Gastrocnemius medialis (tissue), 4 donors: ENCODE results near the gene PABPN1L.
"Not testable (repeated sequence)": the region's sequence is repeated elsewhere in the genome, so short reads cannot be mapped to it uniquely, and the experiment has no call there.

Source experiments
- POLR2A ChIP-seq, 2 donors: fragments of 450-650 bp; IDR thresholded peaks; one replicate each; pipeline ENCODE4 v1.6.1; 2017; ENCODE audit warnings: antibody characterized with exemption in 2 of 2, mild to moderate bottlenecking in 2 of 2, moderate library complexity in 2 of 2
- TF ChIP-seq, protein P1 (sequence below), 5 experiments: fragments of 450-650 bp in 3 of 5; fragments of 200-600 bp in 2 of 5; sonication (generic) in 2 of 5; IDR thresholded peaks in 4 of 5; conservative IDR thresholded peaks in 1 of 5; 1 replicate in 4 of 5; 2 replicates in 1 of 5; pipeline ENCODE4 v1.5.1; 2016 to 2019; ENCODE audit warnings: antibody characterized with exemption in 5 of 5, mild to moderate bottlenecking in 3 of 5, moderate library complexity in 3 of 5

DNA sequence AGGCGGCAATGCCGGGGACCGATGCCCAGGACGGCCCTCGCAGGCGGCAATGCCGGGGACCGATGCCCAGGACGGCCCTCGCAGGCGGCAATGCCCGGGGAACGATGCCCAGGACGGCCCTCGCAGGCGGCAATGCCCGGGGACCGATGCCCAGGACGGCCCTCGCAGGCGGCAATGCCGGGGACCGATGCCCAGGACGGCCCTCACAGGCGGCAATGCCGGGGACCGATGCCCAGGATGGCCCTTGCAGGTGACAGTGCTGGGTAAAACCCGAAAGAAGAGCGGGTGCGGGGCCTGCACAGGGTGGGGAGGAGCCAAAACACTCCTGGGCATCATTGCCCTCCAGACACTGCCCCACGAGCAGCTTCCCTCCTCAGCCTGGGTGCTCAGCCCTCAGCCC is 42.8 kb downstream of the PABPN1L start:
- TF ChIP-seq, protein P1, sequence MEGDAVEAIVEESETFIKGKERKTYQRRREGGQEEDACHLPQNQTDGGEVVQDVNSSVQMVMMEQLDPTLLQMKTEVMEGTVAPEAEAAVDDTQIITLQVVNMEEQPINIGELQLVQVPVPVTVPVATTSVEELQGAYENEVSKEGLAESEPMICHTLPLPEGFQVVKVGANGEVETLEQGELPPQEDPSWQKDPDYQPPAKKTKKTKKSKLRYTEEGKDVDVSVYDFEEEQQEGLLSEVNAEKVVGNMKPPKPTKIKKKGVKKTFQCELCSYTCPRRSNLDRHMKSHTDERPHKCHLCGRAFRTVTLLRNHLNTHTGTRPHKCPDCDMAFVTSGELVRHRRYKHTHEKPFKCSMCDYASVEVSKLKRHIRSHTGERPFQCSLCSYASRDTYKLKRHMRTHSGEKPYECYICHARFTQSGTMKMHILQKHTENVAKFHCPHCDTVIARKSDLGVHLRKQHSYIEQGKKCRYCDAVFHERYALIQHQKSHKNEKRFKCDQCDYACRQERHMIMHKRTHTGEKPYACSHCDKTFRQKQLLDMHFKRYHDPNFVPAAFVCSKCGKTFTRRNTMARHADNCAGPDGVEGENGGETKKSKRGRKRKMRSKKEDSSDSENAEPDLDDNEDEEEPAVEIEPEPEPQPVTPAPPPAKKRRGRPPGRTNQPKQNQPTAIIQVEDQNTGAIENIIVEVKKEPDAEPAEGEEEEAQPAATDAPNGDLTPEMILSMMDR (IDR thresholded peaks at IDR 0.05 in 4 of 5, conservative IDR thresholded peaks at IDR 0.05 in 1 of 5) = not testable (repeated sequence)
- TF ChIP-seq POLR2A (IDR thresholded peaks at IDR 0.05) = not testable (repeated sequence)
